DOHH2 (cell line): ENCODE measurements around the gene CARMIL1.

Experiments
- EZH2phosphoT487 ChIP-seq: fragments of 200-600 bp; sonication (generic); IDR thresholded peaks from 2 replicates; pipeline ENCODE4 v1.6.1; 2017; ENCODE audit warnings: borderline replicate concordance, mild to moderate bottlenecking, antibody characterized with exemption, low read length, moderate library complexity, mixed read lengths
- TF ChIP-seq, protein P1 (sequence below): fragments of 200-600 bp; sonication (generic); IDR thresholded peaks from one replicate; pipeline ENCODE4 v1.5.1; 2014; ENCODE audit warnings: antibody characterized with exemption, mild to moderate bottlenecking, low read depth, low read length; ENCODE audit not compliant: poor library complexity, severe bottlenecking

GRCh38 chr6:25337431-25337830 lies 58.3 kb downstream of the CARMIL1 start:
- TF ChIP-seq, protein P1, sequence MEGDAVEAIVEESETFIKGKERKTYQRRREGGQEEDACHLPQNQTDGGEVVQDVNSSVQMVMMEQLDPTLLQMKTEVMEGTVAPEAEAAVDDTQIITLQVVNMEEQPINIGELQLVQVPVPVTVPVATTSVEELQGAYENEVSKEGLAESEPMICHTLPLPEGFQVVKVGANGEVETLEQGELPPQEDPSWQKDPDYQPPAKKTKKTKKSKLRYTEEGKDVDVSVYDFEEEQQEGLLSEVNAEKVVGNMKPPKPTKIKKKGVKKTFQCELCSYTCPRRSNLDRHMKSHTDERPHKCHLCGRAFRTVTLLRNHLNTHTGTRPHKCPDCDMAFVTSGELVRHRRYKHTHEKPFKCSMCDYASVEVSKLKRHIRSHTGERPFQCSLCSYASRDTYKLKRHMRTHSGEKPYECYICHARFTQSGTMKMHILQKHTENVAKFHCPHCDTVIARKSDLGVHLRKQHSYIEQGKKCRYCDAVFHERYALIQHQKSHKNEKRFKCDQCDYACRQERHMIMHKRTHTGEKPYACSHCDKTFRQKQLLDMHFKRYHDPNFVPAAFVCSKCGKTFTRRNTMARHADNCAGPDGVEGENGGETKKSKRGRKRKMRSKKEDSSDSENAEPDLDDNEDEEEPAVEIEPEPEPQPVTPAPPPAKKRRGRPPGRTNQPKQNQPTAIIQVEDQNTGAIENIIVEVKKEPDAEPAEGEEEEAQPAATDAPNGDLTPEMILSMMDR = no peak
- TF ChIP-seq EZH2phosphoT487 = no peak
